Fibroblast of pulmonary artery (primary cell): Measurements from ENCODE around the gene MFSD11.
"Not testable (repeated sequence)": the region's sequence is repeated elsewhere in the genome, so short reads cannot be mapped to it uniquely, and the experiment has no call there.

Experiments
- DNase-seq: peaks from one replicate; pipeline ENCODE4 v3.0.0-alpha.2; 2010; ENCODE audit warnings: low read depth
- H3K4me3 ChIP-seq: replicated peaks from 2 replicates; pipeline ENCODE4 v1.5.1; 2011; ENCODE audit warnings: low read depth, mild to moderate bottlenecking, control low read depth, low read length, moderate library complexity
- CTCF ChIP-seq: IDR thresholded peaks from 2 replicates; pipeline ENCODE4 v1.5.1; 2011; ENCODE audit warnings: mild to moderate bottlenecking, control low read depth, low read length, inconsistent platforms; ENCODE audit errors: missing control alignments

Gene MFSD11

GRCh38 chr17:76716839-76717215 is 21.1 kb upstream of the MFSD11 start:
- H3K4me3 ChIP-seq: peak overlapping the region; percentile 4
- DNase-seq: peak; percentile 97
- TF ChIP-seq CTCF: no peak

- no peak for DNase-seq
- no peak overlapping the region for H3K4me3 ChIP-seq
- TF ChIP-seq CTCF: no peak
These were observed 19.4 kb upstream of the MFSD11 start for GRCh38 chr17:76718516-76718915.

- H3K4me3 ChIP-seq: no peak overlapping the region
- no peak for TF ChIP-seq CTCF
- no peak for DNase-seq
These were observed 17.7 kb upstream of the MFSD11 start for GRCh38 chr17:76720211-76720610.

GRCh38 chr17:76720941-76721340 is 17.0 kb upstream of the MFSD11 start:
- DNase-seq: no peak
- TF ChIP-seq CTCF: no peak
- no peak overlapping the region for H3K4me3 ChIP-seq

GRCh38 chr17:76721463-76721862 is 16.5 kb upstream of the MFSD11 start:
- no peak for TF ChIP-seq CTCF
- no peak overlapping the region for H3K4me3 ChIP-seq
- DNase-seq: no peak

GRCh38 chr17:76722279-76722678 is 15.6 kb upstream of the MFSD11 start:
- DNase-seq: no peak
- H3K4me3 ChIP-seq: no peak overlapping the region
- no peak for TF ChIP-seq CTCF

GRCh38 chr17:76722977-76723376 is 14.9 kb upstream of the MFSD11 start:
- not testable (repeated sequence) for DNase-seq

GRCh38 chr17:76723812-76724211 is 14.1 kb upstream of the MFSD11 start:
- DNase-seq: no peak
- no peak for TF ChIP-seq CTCF
- no peak overlapping the region for H3K4me3 ChIP-seq

More at GRCh38 chr17:76722977-76723376, 14.9 kb upstream of the MFSD11 start:
- H3K4me3 ChIP-seq: not testable (repeated sequence)
